ENCODE results near the gene BDNF.
"Not testable (repeated sequence)": the region's sequence is repeated elsewhere in the genome, so short reads cannot be mapped to it uniquely, and the experiment has no call there.

DNA sequence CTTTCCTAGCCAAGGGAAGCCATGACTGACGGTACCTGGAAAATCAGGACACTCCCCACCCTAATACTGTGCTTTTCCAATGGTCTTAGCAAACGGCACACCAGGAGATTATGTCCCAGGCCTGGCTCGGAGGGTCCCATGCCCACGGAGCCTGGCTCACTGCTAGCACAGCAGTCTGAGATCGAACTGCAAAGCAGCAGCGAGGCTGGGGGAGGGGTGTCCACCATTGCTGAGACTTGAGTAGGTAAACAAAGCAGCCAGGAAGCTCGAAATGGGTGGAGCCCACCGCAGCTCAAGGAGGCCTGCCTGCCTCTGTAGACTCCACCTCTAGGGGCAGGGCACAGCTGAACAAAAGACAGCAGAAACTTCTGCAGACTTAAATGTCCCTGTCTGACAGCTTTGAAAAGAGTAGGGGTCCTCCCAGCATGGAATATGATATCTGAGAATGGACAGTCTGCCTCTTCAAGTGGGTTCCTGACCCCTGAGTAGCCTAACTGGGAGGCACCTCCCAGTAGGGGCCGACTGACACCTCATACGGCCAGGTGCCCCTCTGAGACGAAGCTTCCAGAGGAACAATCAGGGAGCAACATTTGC is 34.6 kb downstream of the BDNF start:
- TF ChIP-seq, protein P1, sequence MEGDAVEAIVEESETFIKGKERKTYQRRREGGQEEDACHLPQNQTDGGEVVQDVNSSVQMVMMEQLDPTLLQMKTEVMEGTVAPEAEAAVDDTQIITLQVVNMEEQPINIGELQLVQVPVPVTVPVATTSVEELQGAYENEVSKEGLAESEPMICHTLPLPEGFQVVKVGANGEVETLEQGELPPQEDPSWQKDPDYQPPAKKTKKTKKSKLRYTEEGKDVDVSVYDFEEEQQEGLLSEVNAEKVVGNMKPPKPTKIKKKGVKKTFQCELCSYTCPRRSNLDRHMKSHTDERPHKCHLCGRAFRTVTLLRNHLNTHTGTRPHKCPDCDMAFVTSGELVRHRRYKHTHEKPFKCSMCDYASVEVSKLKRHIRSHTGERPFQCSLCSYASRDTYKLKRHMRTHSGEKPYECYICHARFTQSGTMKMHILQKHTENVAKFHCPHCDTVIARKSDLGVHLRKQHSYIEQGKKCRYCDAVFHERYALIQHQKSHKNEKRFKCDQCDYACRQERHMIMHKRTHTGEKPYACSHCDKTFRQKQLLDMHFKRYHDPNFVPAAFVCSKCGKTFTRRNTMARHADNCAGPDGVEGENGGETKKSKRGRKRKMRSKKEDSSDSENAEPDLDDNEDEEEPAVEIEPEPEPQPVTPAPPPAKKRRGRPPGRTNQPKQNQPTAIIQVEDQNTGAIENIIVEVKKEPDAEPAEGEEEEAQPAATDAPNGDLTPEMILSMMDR (conservative IDR thresholded peaks at IDR 0.05; ENCODE audit: low read length): not testable (repeated sequence)
- TF ChIP-seq EZH2phosphoT487 (IDR thresholded peaks at IDR 0.05; ENCODE audit: borderline replicate concordance): not testable (repeated sequence)
